DND-41 (cell line): ENCODE data around the gene TMC7.

Source experiments
- CTCF ChIP-seq: IDR thresholded peaks from 2 replicates; pipeline ENCODE4 v1.5.1; 2012; ENCODE audit warnings: borderline replicate concordance, low read length, moderate library complexity, mild to moderate bottlenecking; ENCODE audit not compliant: poor library complexity, severe bottlenecking; ENCODE audit errors: extremely low read depth
- EZH2 ChIP-seq: IDR thresholded peaks from 3 replicates; pipeline ENCODE4 v1.6.1; 2012; ENCODE audit warnings: borderline replicate concordance, low read depth, mild to moderate bottlenecking, moderate library complexity, low read length, inconsistent platforms; ENCODE audit not compliant: severe bottlenecking

- TF ChIP-seq CTCF (no peak), EZH2 (no peak)
Observed at GRCh38 chr16:19031738-19032137, 48.0 kb downstream of the TMC7 start.
